MCF 10A (cell line): Measurements from ENCODE around the gene GPATCH1. TPM values are rescaled to one million over a fixed set of nuclear protein-coding genes. Genes with fewer than 3 reads are reported as not detected.

Experiments
- BruUV-seq: library from RNA; stranded (reverse); fragments of 400-500 nt; replicated peaks from 2 replicates; lab custom pipeline; 2021; lab: Mats Ljungman, UMichigan
- CTCF ChIA-PET: fragments of 300-600 bp; sonication (Branson Sonifier 250); formaldehyde crosslinking; extraction: SDS; loops from one replicate; lab custom pipeline; 2021; ENCODE audit warnings: antibody characterized with exemption, inconsistent platforms; lab: Yijun Ruan, JAX
- POLR2A ChIA-PET: fragments of 300-600, 350-650 bp; sonication (Branson Sonifier 250); formaldehyde crosslinking; extraction: SDS; loops from one replicate; lab custom pipeline; 2020; ENCODE audit warnings: antibody characterized with exemption, inconsistent platforms; lab: Yijun Ruan, JAX
- DNase-seq: peaks from one replicate; pipeline ENCODE4 v3.0.0-alpha.2; 2018; ENCODE audit not compliant: unreplicated experiment
- H3K27ac Mint-ChIP-seq: one replicate; pipeline ENCODE4 v1.8.0; 2022; ENCODE audit warnings: mild to moderate bottlenecking, low read depth, mixed read lengths; ENCODE audit not compliant: unreplicated experiment
- H3K27me3 Mint-ChIP-seq: one replicate; pipeline ENCODE4 v1.8.0; 2022; ENCODE audit warnings: mixed read lengths; ENCODE audit not compliant: insufficient read depth, unreplicated experiment
- H3K36me3 Mint-ChIP-seq: one replicate; pipeline ENCODE4 v1.8.0; 2022; ENCODE audit warnings: mild to moderate bottlenecking, moderate library complexity, mixed read lengths; ENCODE audit not compliant: insufficient read depth, unreplicated experiment
- H3K4me1 Mint-ChIP-seq: one replicate; pipeline ENCODE4 v1.8.0; 2022; ENCODE audit warnings: mixed read lengths; ENCODE audit not compliant: insufficient read depth, unreplicated experiment
- H3K4me3 Mint-ChIP-seq: one replicate; pipeline ENCODE4 v1.8.0; 2022; ENCODE audit warnings: mild to moderate bottlenecking, moderate library complexity, mixed read lengths; ENCODE audit not compliant: unreplicated experiment
- H3K9me3 Mint-ChIP-seq: one replicate; pipeline ENCODE4 v1.8.0; 2022; ENCODE audit warnings: mixed read lengths; ENCODE audit not compliant: unreplicated experiment
- CTCF ChIP-seq: fragments of 200-600 bp; IDR thresholded peaks from one replicate; pipeline ENCODE4 v1.8.0; 2022; ENCODE audit warnings: antibody characterized with exemption, mild to moderate bottlenecking; ENCODE audit not compliant: unreplicated experiment
- intact Hi-C: fragments of 100-400 bp; cut with micrococcal nuclease; formaldehyde crosslinking; loops from 2 replicates; pipeline ENCODE4 v1.14.1; 2022
- total RNA-seq: library from RNA; stranded (reverse); gene quantifications from 2 replicates; pipeline ENCODE4 v1.2.3, GENCODE V29; 2022

The GPATCH1 gene
- total RNA-seq, 1 experiment from 2014 or later, result 5.1 TPM

- no peaks in the 10 kb centered on the region for H3K4me1 Mint-ChIP-seq
- no peak for DNase-seq
- no peaks in the 10 kb centered on the region for H3K9me3 Mint-ChIP-seq
- H3K36me3 Mint-ChIP-seq, result peaks cover 64% of the 10 kb centered on the region
- no peak for TF ChIP-seq CTCF
- no TSS peak for BruUV-seq
- ChIA-PET POLR2A (interaction anchor here (0.7 kb wide), 1 partner anchor 13 kb away, joined by 3 read pairs; no protein-coding TSS in a partner anchor), CTCF (interaction anchor here (0.6 to 1.0 kb wide), 4 partner anchors 15 to 290 kb away, joined by 3 to 6 read pairs (median 4); no protein-coding TSS in a partner anchor)
- no peaks in the 10 kb centered on the region for H3K27me3 Mint-ChIP-seq
- intact Hi-C loops, result no loop called here
- no peak overlapping the region for H3K4me3 Mint-ChIP-seq
- H3K27ac Mint-ChIP-seq, result no peak overlapping the region
Observed at GRCh38 chr19:33129901-33130300, 48.9 kb downstream of the GPATCH1 start.

GRCh38 chr19:33130433-33130832, 49.5 kb downstream of the GPATCH1 start:
- TF ChIP-seq CTCF, result no peak
- POLR2A ChIA-PET, result interaction anchor here (0.7 kb wide), 1 partner anchor 13 kb away, joined by 3 read pairs; no protein-coding TSS in a partner anchor
- no peak for DNase-seq
- no peaks in the 10 kb centered on the region for H3K27me3 Mint-ChIP-seq
- intact Hi-C loops, result no loop called here
- no peaks in the 10 kb centered on the region for H3K9me3 Mint-ChIP-seq
- no TSS peak for BruUV-seq
- CTCF ChIA-PET, result interaction anchor here (0.6 to 1.0 kb wide), 5 partner anchors 14 to 130 kb away, joined by 3 to 6 read pairs (median 4); no protein-coding TSS in a partner anchor
- no peak overlapping the region for H3K27ac Mint-ChIP-seq
- peaks cover 64% of the 10 kb centered on the region for H3K36me3 Mint-ChIP-seq
- H3K4me1 Mint-ChIP-seq, result no peaks in the 10 kb centered on the region
- no peak overlapping the region for H3K4me3 Mint-ChIP-seq

- H3K9me3 Mint-ChIP-seq, result no peaks in the 10 kb centered on the region
- no peak within 1 kb of the TSS for H3K4me3 Mint-ChIP-seq
- no peaks in the 10 kb centered on the region for H3K27me3 Mint-ChIP-seq
- TF ChIP-seq CTCF, result no peak
- H3K27ac Mint-ChIP-seq, result no peak within 1 kb of the TSS
- ChIA-PET CTCF (interaction anchor here (0.6 to 2.1 kb wide), 3 partner anchors 9 to 26 kb away, joined by 3 to 5 read pairs (median 3); no protein-coding TSS in a partner anchor), POLR2A (interaction anchor here (0.6 kb wide), 1 partner anchor 330 kb away, joined by 4 read pairs; no protein-coding TSS in a partner anchor)
- BruUV-seq, result no TSS peak
- DNase-seq, result no peak
- no peaks in the 10 kb centered on the region for H3K4me1 Mint-ChIP-seq
- H3K36me3 Mint-ChIP-seq, result peaks cover 48% of the 10 kb centered on the region
- intact Hi-C loops, result no loop called here
Observed at GRCh38 chr19:33132021-33132420, 51.0 kb downstream of the GPATCH1 start, which contains the start of gene WDR88. WDR88 (plus strand) TSS chr19:33132114; CDS start chr19:33132170, 56 bp downstream.

GRCh38 chr19:33132425-33132824, 51.4 kb downstream of the GPATCH1 start:
- no peaks in the 10 kb centered on the region for H3K4me1 Mint-ChIP-seq

More at GRCh38 chr19:33132425-33132824, 51.4 kb downstream of the GPATCH1 start:
- H3K27me3 Mint-ChIP-seq, result no peaks in the 10 kb centered on the region
- POLR2A ChIA-PET, result no interaction called here
- peak; percentile 26 for TF ChIP-seq CTCF
- no peaks in the 10 kb centered on the region for H3K9me3 Mint-ChIP-seq
- CTCF ChIA-PET, result interaction anchor here (0.6 to 2.1 kb wide), 4 partner anchors 9 to 619 kb away, joined by 3 to 5 read pairs (median 3); no protein-coding TSS in a partner anchor
- intact Hi-C loops, result no loop called here
- no TSS peak for BruUV-seq
- H3K27ac Mint-ChIP-seq, result no peak overlapping the region
- H3K4me3 Mint-ChIP-seq, result no peak overlapping the region
- peaks cover 45% of the 10 kb centered on the region for H3K36me3 Mint-ChIP-seq
- no peak for DNase-seq
